ENCODE data around the gene TBCCD1.
"Not testable (repeated sequence)": the region's sequence is repeated elsewhere in the genome, so short reads cannot be mapped to it uniquely, and the experiment has no call there.

The TBCCD1 gene

GRCh38 chr3:186593862-186594261, 26.7 kb upstream of the TBCCD1 start:
- H3K27me3 ChIP-seq (ENCODE audit: control insufficient read depth in 1 of 2, insufficient read depth in 2 of 2, low read length in 2 of 2), result no peaks in the 10 kb centered on the region
- no peaks in the 10 kb centered on the region for H3K4me1 ChIP-seq (ENCODE audit: control insufficient read depth, insufficient read depth, low read length)
- H3K4me3 ChIP-seq (ENCODE audit: low read length in 2 of 2), result no peak overlapping the region
- no peaks in the 10 kb centered on the region for H3K9me3 ChIP-seq (ENCODE audit: control insufficient read depth in 2 of 2, low read length in 2 of 2)
- H3K27ac ChIP-seq (ENCODE audit: low read length), result no peak overlapping the region
- no peaks in the 10 kb centered on the region for H3K36me3 ChIP-seq (ENCODE audit: control insufficient read depth in 2 of 2, insufficient read depth in 2 of 2, low read length in 2 of 2)
- H3K9ac ChIP-seq (ENCODE audit: low read length in 2 of 2), result no peak overlapping the region

- Histone ChIP-seq H3K9me3 (ENCODE audit: control insufficient read depth in 2 of 2, low read length in 2 of 2) (no peaks in the 10 kb centered on the region), H3K27ac (ENCODE audit: low read length) (no peak overlapping the region), H3K36me3 (ENCODE audit: control insufficient read depth in 2 of 2, insufficient read depth in 2 of 2, low read length in 2 of 2) (no peaks in the 10 kb centered on the region), H3K4me1 (ENCODE audit: control insufficient read depth, insufficient read depth, low read length) (no peaks in the 10 kb centered on the region), H3K4me3 (ENCODE audit: low read length in 2 of 2) (no peak overlapping the region), H3K9ac (ENCODE audit: low read length in 2 of 2) (no peak overlapping the region), H3K27me3 (ENCODE audit: control insufficient read depth in 1 of 2, insufficient read depth in 2 of 2, low read length in 2 of 2) (no peaks in the 10 kb centered on the region)
These were observed 25.5 kb upstream of the TBCCD1 start for GRCh38 chr3:186592682-186593081.

DNA sequence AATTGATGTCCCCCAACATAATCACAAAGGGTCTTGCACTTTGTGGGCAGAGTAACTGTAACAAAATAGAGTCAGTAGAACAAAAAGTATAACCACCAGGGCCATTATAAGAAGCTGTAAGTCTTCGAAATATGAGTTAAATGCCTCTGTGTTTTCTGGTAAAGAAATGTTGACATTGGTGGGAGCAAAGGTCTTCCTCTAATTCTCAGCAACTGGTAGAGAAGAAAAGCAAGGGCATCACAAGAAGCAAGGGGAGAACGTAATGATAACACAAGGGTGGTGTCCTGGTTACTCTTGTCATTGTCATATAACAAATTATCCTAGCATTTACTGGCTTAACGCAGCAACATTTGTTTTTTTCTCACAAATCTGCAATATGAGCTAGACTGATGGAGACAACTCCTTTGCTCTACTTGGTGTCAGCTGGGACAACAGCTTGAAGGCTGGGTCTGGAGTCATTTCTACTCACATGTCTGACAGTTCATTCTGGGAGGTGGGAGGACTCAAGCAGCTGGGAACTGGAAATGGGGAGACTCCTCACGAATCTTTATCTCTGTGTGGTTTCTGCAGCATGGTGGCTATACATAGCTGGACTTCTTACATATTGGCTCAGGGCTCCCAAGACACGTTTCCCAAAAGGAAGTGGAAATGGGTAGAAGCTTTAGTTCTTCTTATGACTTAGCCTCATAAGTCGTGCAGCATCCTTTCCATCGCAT, 23.6 kb upstream of the TBCCD1 start:
- H3K27ac ChIP-seq (ENCODE audit: low read length), result no peak overlapping the region
- no peak overlapping the region for H3K4me3 ChIP-seq (ENCODE audit: low read length in 2 of 2)
- H3K9me3 ChIP-seq (ENCODE audit: control insufficient read depth in 2 of 2, low read length in 2 of 2), result no peaks in the 10 kb centered on the region
- peaks cover 0 to 5% of the 10 kb centered on the region in 2 donors for H3K36me3 ChIP-seq (ENCODE audit: control insufficient read depth in 2 of 2, insufficient read depth in 2 of 2, low read length in 2 of 2)
- H3K4me1 ChIP-seq (ENCODE audit: control insufficient read depth, insufficient read depth, low read length), result no peaks in the 10 kb centered on the region
- no peak overlapping the region for H3K9ac ChIP-seq (ENCODE audit: low read length in 2 of 2)
- no peaks in the 10 kb centered on the region for H3K27me3 ChIP-seq (ENCODE audit: control insufficient read depth in 1 of 2, insufficient read depth in 2 of 2, low read length in 2 of 2)

DNA sequence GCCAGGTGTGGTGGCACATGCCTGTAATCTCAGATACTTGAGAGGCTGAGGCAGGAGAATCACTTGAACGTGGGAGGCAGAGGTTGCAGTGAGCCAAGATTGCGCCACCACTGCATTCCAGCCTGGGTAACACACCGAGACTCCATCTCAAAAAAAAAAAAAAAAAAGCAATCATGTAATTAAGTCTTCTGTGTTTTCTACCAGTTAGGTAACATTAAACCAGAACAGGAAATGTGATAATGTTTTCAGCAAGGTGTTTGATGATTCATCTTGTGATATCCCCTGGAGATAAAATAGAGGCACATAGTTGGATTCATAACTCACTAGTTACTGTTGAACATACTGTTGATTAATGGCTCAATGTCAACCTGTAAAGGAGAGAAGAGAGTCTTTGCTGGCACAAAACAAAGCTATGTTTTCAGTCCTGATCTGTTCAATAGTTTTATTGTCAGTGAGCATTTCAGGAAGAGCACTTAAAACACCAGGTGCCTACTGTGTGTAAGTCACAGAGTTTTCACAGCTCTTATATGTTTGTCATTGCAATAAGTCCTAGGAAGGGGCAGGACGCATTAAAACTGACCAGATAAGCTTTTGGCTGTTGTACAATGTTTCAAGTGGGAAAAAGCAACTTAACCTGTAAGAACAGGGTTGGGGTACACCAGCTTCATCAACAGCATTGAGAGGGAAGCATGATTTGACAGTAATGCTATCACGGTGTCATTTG, 22.9 kb upstream of the TBCCD1 start:
- no peaks in the 10 kb centered on the region for H3K27me3 ChIP-seq (ENCODE audit: control insufficient read depth in 1 of 2, insufficient read depth in 2 of 2, low read length in 2 of 2)
- H3K9me3 ChIP-seq (ENCODE audit: control insufficient read depth in 2 of 2, low read length in 2 of 2), result no peaks in the 10 kb centered on the region
- no peak overlapping the region for H3K9ac ChIP-seq (ENCODE audit: low read length in 2 of 2)
- H3K4me1 ChIP-seq (ENCODE audit: control insufficient read depth, insufficient read depth, low read length), result no peaks in the 10 kb centered on the region
- peaks cover 5 to 8% of the 10 kb centered on the region in 2 donors for H3K36me3 ChIP-seq (ENCODE audit: control insufficient read depth in 2 of 2, insufficient read depth in 2 of 2, low read length in 2 of 2)
- H3K27ac ChIP-seq (ENCODE audit: low read length), result no peak overlapping the region
- H3K4me3 ChIP-seq (ENCODE audit: low read length in 2 of 2), result no peak overlapping the region

DNA sequence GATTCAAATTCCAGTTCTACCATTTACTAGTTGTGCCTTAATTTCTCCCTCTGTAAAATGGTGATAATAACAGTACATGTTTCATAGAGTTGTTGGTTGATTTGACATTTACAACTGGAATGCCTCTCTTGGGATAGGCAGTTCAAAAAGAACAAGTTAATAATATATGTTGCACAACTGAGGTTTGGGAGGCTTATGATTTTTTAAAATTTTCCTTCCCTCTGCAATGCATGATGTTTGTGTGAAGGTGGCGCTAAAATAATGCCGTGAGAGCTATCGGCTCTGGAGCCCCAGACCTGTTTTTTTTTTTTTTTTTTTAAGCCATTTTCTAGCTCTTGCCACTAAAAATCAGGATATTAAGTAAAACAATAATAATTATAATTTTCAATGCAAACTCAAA, 22.0 kb upstream of the TBCCD1 start:
- H3K27ac ChIP-seq (ENCODE audit: low read length), result no peak overlapping the region
- peaks cover 10 to 12% of the 10 kb centered on the region in 2 donors for H3K36me3 ChIP-seq (ENCODE audit: control insufficient read depth in 2 of 2, insufficient read depth in 2 of 2, low read length in 2 of 2)
- H3K27me3 ChIP-seq (ENCODE audit: control insufficient read depth in 1 of 2, insufficient read depth in 2 of 2, low read length in 2 of 2), result no peaks in the 10 kb centered on the region
- no peaks in the 10 kb centered on the region for H3K4me1 ChIP-seq (ENCODE audit: control insufficient read depth, insufficient read depth, low read length)
- no peak overlapping the region for H3K9ac ChIP-seq (ENCODE audit: low read length in 2 of 2)
- no peak overlapping the region for H3K4me3 ChIP-seq (ENCODE audit: low read length in 2 of 2)
- no peaks in the 10 kb centered on the region for H3K9me3 ChIP-seq (ENCODE audit: control insufficient read depth in 2 of 2, low read length in 2 of 2)

- Histone ChIP-seq H3K27me3 (ENCODE audit: control insufficient read depth in 1 of 2, insufficient read depth in 2 of 2, low read length in 2 of 2) (no peaks in the 10 kb centered on the region), H3K4me3 (ENCODE audit: low read length in 2 of 2) (no peak overlapping the region), H3K27ac (ENCODE audit: low read length) (no peak overlapping the region), H3K4me1 (ENCODE audit: control insufficient read depth, insufficient read depth, low read length) (no peaks in the 10 kb centered on the region), H3K9ac (ENCODE audit: low read length in 2 of 2) (no peak overlapping the region), H3K36me3 (ENCODE audit: control insufficient read depth in 2 of 2, insufficient read depth in 2 of 2, low read length in 2 of 2) (peaks cover 15 to 17% of the 10 kb centered on the region in 2 donors), H3K9me3 (ENCODE audit: control insufficient read depth in 2 of 2, low read length in 2 of 2) (no peaks in the 10 kb centered on the region)
These were observed 21.5 kb upstream of the TBCCD1 start for GRCh38 chr3:186588632-186589031.

DNA sequence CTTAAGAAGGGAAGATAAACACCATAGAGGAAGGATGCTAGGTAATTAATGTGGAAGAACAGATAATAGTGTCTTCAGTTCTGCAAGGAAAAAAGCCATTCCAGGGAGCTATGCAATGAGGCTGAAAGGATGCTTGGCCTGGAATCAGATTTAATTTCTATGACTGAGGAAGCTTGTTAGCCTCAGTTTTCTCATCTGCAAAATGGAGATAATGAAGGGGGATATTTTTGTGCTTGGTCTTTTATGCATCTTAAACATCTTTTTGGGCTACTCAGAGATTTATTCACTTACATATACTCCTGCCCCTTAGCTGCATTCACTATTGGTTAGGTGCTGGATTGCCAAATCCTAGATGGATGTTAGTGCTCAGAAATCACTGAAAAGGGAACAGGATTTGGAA, 20.0 kb upstream of the TBCCD1 start:
- Histone ChIP-seq H3K27me3 (ENCODE audit: control insufficient read depth in 1 of 2, insufficient read depth in 2 of 2, low read length in 2 of 2) (no peaks in the 10 kb centered on the region), H3K4me1 (ENCODE audit: control insufficient read depth, insufficient read depth, low read length) (no peaks in the 10 kb centered on the region), H3K9ac (ENCODE audit: low read length in 2 of 2) (no peak overlapping the region), H3K36me3 (ENCODE audit: control insufficient read depth in 2 of 2, insufficient read depth in 2 of 2, low read length in 2 of 2) (peaks cover 28 to 30% of the 10 kb centered on the region in 2 donors), H3K9me3 (ENCODE audit: control insufficient read depth in 2 of 2, low read length in 2 of 2) (no peaks in the 10 kb centered on the region), H3K27ac (ENCODE audit: low read length) (no peak overlapping the region), H3K4me3 (ENCODE audit: low read length in 2 of 2) (no peak overlapping the region)

- H3K4me3 ChIP-seq (ENCODE audit: low read length in 2 of 2); H3K4me1 ChIP-seq (ENCODE audit: control insufficient read depth, insufficient read depth, low read length); H3K27ac ChIP-seq (ENCODE audit: low read length); H3K27me3 ChIP-seq (ENCODE audit: control insufficient read depth in 1 of 2, insufficient read depth in 2 of 2, low read length in 2 of 2); H3K9ac ChIP-seq (ENCODE audit: low read length in 2 of 2); H3K9me3 ChIP-seq (ENCODE audit: control insufficient read depth in 2 of 2, low read length in 2 of 2): not testable (repeated sequence)
- H3K36me3 ChIP-seq (ENCODE audit: control insufficient read depth in 2 of 2, insufficient read depth in 2 of 2, low read length in 2 of 2), result peaks cover 33 to 36% of the 10 kb centered on the region in 2 donors
These were observed 19.1 kb upstream of the TBCCD1 start for GRCh38 chr3:186586245-186586644.

DNA sequence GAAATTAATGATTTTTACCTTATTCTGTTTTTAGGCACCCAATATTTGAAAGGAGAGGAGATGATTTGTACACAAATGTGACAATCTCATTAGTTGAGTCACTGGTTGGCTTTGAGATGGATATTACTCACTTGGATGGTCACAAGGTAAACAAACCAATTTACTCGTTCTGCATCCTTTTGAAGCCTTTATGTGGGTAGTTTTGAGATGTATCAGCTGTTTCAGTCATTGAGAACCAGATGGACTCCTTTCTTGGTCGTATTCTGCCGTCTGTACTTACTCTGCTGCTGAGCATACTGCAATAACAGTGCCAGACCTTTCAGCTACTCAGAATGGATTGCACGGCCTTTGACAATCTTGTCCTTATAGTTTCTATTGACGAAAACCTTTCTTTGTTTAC, 16.7 kb upstream of the TBCCD1 start:
- Histone ChIP-seq H3K36me3 (ENCODE audit: control insufficient read depth in 2 of 2, insufficient read depth in 2 of 2, low read length in 2 of 2) (peaks cover 36 to 50% of the 10 kb centered on the region in 2 donors), H3K27me3 (ENCODE audit: control insufficient read depth in 1 of 2, insufficient read depth in 2 of 2, low read length in 2 of 2) (no peaks in the 10 kb centered on the region), H3K4me1 (ENCODE audit: control insufficient read depth, insufficient read depth, low read length) (no peaks in the 10 kb centered on the region), H3K9me3 (ENCODE audit: control insufficient read depth in 2 of 2, low read length in 2 of 2) (no peaks in the 10 kb centered on the region), H3K9ac (ENCODE audit: low read length in 2 of 2) (no peak overlapping the region), H3K27ac (ENCODE audit: low read length) (no peak overlapping the region), H3K4me3 (ENCODE audit: low read length in 2 of 2) (no peak overlapping the region)

DNA sequence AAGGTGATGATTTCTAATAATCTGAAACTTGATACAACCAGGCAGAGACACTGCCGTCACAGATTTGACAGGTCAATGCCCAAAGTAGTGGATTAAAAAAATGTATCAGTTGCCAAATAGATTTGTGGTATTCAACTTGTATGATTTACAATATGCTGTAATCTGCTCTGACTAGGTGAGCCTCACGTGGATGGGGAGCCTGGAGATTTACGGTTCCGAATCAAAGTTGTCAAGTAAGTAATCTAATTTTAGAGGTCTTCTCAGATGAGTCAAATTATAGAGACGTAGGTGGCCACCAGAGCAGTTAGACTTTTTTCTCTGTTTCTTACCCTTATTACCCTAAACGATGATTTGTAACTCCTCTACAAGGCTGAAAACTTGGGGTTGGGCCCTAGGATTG, 15.4 kb upstream of the TBCCD1 start:
- no peak overlapping the region for H3K27ac ChIP-seq (ENCODE audit: low read length)
- H3K36me3 ChIP-seq (ENCODE audit: control insufficient read depth in 2 of 2, insufficient read depth in 2 of 2, low read length in 2 of 2), result peaks cover 38 to 50% of the 10 kb centered on the region in 2 donors
- no peaks in the 10 kb centered on the region for H3K27me3 ChIP-seq (ENCODE audit: control insufficient read depth in 1 of 2, insufficient read depth in 2 of 2, low read length in 2 of 2)
- H3K9me3 ChIP-seq (ENCODE audit: control insufficient read depth in 2 of 2, low read length in 2 of 2), result no peaks in the 10 kb centered on the region
- H3K4me3 ChIP-seq (ENCODE audit: low read length in 2 of 2), result no peak overlapping the region
- no peaks in the 10 kb centered on the region for H3K4me1 ChIP-seq (ENCODE audit: control insufficient read depth, insufficient read depth, low read length)
- no peak overlapping the region for H3K9ac ChIP-seq (ENCODE audit: low read length in 2 of 2)

- Histone ChIP-seq H3K9me3 (ENCODE audit: control insufficient read depth in 2 of 2, low read length in 2 of 2) (no peaks in the 10 kb centered on the region), H3K4me1 (ENCODE audit: control insufficient read depth, insufficient read depth, low read length) (no peaks in the 10 kb centered on the region), H3K27ac (ENCODE audit: low read length) (no peak overlapping the region), H3K4me3 (ENCODE audit: low read length in 2 of 2) (no peak overlapping the region), H3K36me3 (ENCODE audit: control insufficient read depth in 2 of 2, insufficient read depth in 2 of 2, low read length in 2 of 2) (peaks cover 41 to 55% of the 10 kb centered on the region in 2 donors), H3K27me3 (ENCODE audit: control insufficient read depth in 1 of 2, insufficient read depth in 2 of 2, low read length in 2 of 2) (no peaks in the 10 kb centered on the region), H3K9ac (ENCODE audit: low read length in 2 of 2) (no peak overlapping the region)
These were observed 13.6 kb upstream of the TBCCD1 start for GRCh38 chr3:186580785-186581184.
